Astrocyte of the spinal cord (primary cell): ENCODE data around the gene LRRC19.

Experiments used
- DNase-seq: peaks from one replicate; pipeline ENCODE4 v3.0.0; 2011; ENCODE audit warnings: low read depth, low spot score
- H3K4me3 ChIP-seq: 2 replicates; pipeline ENCODE4 v1.5.1; 2011; ENCODE audit warnings: low read depth, mild to moderate bottlenecking, low read length, moderate library complexity
- CTCF ChIP-seq: IDR thresholded peaks from 2 replicates; pipeline ENCODE4 v1.5.1; 2012; ENCODE audit warnings: low read depth, mild to moderate bottlenecking, low read length, inconsistent platforms
- in situ Hi-C: cut with HindIII; loops from 2 replicates; pipeline ENCODE4 v1.10.0; 2017; ENCODE audit warnings: low sequenced_read_pairs

Gene LRRC19

GRCh38 chr9:27003426-27004077 is 1.9 kb downstream of the LRRC19 start:
- in situ Hi-C loops: no loop called here
- H3K4me3 ChIP-seq: no peak overlapping the region
- DNase-seq: no peak
- no peak for TF ChIP-seq CTCF

GRCh38 chr9:26995810-26996209 is 9.7 kb downstream of the LRRC19 start:
- no peak for DNase-seq
- TF ChIP-seq CTCF: no peak
- no peak overlapping the region for H3K4me3 ChIP-seq
- in situ Hi-C loops: no loop called here

GRCh38 chr9:26983340-26983739 is 22.1 kb downstream of the LRRC19 start:
- TF ChIP-seq CTCF: no peak
- in situ Hi-C loops: no loop called here
- no peak overlapping the region for H3K4me3 ChIP-seq
- DNase-seq: no peak

GRCh38 chr9:26975728-26976707 is 29.5 kb downstream of the LRRC19 start:
- peak; percentile 35 for DNase-seq
- in situ Hi-C loops: no loop called here
- peak; percentile 52 for TF ChIP-seq CTCF
- H3K4me3 ChIP-seq: no peak overlapping the region

GRCh38 chr9:26974927-26975326 is 30.5 kb downstream of the LRRC19 start:
- no peak for DNase-seq
- no peak for TF ChIP-seq CTCF
- in situ Hi-C loops: no loop called here
- no peak overlapping the region for H3K4me3 ChIP-seq

- no peak for DNase-seq
- no peak overlapping the region for H3K4me3 ChIP-seq
- no peak for TF ChIP-seq CTCF
- in situ Hi-C loops: no loop called here
Observed at GRCh38 chr9:26973989-26974388, 31.5 kb downstream of the LRRC19 start.
